ENCODE results near the gene KYNU.

GRCh38 chr2:142869461-142870106 is 7.9 kb upstream of the KYNU start:
- TF ChIP-seq CTCF (conservative IDR thresholded peaks at IDR 0.05) (no peak), EZH2 (IDR thresholded peaks at IDR 0.05; ENCODE audit: low read depth) (no peak)

Data from PC-9 (cell line).